Left ventricle myocardium superior (tissue), 1 donor: Measurements from ENCODE around the gene ULK4. TPM values are rescaled to one million over a fixed set of nuclear protein-coding genes. Genes with fewer than 3 reads are reported as not detected.
A peak's percentile ranks its signal among the peaks of the same experiment; 100 is the strongest.

Source experiments
- ATAC-seq: fragments of 200-7000 bp; cut with Tn5 transposase; one replicate; pipeline ENCODE4 v1.9.1; 2020; ENCODE audit warnings: mild to moderate bottlenecking, moderate library complexity
- DNase-seq: peaks from one replicate; pipeline ENCODE4 v3.0.0-alpha.2; 2020
- intact Hi-C: fragments of 100-400 bp; cut with micrococcal nuclease; formaldehyde crosslinking; loops from one replicate; pipeline ENCODE4 v1.11.0; 2022
- total RNA-seq: library from RNA; stranded (reverse); fragmentation: NEBNext Ultra II Directional; extraction: Animal tissue kit (Norgen Biotek cat#: 25700); gene quantifications from one replicate; pipeline ENCODE4 v1.2.1, GENCODE V29; 2021
- donor health status: DM: no; HTN: yes; CAD: no; lungs with severe emphysema.

The ULK4 gene
- total RNA-seq, 1 donor from 2014 or later: 1.5 TPM

DNA sequence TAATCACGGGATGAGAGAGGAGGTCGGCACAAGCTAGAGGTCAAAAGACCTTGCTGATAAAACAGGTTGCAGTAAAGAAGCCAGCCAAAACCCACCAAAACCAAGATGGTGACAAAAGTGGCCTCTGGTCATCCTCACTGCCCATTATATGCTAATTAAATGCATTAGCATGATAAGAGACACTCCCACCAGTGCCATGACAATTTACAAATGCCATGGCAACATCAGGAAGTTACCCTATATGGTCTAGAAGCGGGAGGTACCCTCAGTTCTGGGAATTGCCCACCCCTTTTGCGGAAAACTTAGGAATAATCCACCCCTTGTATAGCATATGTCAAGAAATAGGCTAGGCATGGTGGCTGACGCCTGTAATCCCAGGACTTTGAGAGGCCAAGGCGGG lies 4.3 kb upstream of the ULK4 start:
- ATAC-seq: no peak
- DNase-seq: no peak
- intact Hi-C loops: no loop called here

DNA sequence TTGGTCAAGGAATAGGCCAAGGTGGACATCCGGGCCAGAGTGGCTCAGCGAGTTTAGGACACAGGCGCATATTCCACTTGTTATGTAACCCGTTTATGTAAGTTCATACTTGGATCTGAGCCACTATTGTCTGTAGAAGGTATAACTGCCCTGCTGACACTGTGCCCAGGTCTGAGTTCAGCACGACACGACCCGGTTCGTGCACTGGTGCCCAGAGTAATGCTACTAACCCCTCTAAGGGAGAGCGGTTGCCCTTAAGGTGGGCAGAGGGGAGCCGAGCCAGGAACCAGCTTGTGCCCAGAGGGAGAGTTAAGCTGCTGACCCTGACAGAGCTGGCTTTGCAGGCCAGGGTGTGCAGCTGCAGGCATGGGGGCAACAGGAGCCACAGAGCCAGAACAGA lies 1.9 kb upstream of the ULK4 start:
- intact Hi-C loops: no loop called here
- no peak for ATAC-seq
- DNase-seq: no peak

DNA sequence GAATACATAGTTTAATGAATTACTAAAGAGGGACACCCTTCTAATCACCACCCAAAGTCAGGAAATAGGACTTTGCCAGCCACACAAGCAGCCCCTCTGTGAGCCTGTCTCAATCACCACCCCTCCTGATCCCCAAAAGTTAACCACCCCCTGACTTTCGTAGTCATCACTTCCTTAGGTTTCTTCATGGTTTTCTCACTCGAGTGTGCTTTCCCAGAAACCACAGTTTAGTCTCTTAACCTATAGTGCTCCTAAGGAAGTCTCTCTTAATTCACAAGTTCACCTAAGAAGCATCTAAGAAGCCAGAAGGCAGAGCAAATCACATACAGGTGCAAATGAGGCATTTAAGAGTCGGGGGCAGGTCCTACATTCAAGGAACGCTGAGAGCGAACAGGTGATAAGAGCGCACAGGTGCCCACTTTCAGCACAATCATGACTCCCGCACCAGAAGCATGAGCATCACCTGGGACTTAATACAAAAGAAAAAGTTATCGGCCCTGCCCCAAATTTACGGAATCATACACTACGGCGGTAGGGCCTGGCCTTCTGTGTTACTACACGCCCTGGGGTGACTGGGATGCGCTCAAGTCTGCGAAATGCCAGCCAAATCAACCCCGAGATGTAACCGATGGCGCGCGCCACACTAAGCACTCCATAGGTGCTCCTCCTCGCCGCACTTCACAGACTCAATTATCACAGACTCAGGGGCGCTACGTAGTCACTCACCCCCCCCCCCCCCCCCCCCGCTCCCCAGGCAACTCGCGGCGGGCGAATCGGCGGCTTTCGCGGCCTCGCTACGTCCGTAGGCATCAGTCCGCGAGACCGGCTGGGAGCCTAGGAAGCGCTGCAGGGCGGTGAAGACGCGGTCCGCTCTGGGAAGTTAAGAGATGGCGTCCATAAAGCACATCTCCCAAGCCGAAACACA lies 815 bp downstream of the ULK4 start:
- intact Hi-C loops: no loop called here
- peak; percentile 29 for ATAC-seq

DNA sequence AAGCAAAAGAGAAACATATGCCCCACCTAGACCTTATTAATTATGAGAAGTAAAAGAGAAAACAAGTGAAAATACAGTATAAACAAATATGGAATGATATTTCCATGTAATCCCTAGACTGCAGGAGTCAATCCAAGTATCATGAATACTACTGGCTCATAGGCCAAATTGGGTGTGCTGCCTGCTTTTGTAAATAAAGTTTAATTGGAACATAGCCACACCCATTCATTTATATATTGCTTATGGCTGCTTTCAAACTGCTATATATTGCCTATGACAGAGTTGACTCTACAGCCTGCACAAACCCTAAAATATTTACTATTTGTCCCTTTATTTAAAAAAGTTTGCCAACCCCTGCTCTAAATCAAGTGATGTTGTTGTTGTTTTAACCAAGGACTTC lies 5.3 kb downstream of the ULK4 start:
- no peak for DNase-seq
- intact Hi-C loops: no loop called here
- ATAC-seq: no peak

More for the DNA sequence above, 815 bp downstream of the ULK4 start:
- DNase-seq: peak; percentile 62

DNA sequence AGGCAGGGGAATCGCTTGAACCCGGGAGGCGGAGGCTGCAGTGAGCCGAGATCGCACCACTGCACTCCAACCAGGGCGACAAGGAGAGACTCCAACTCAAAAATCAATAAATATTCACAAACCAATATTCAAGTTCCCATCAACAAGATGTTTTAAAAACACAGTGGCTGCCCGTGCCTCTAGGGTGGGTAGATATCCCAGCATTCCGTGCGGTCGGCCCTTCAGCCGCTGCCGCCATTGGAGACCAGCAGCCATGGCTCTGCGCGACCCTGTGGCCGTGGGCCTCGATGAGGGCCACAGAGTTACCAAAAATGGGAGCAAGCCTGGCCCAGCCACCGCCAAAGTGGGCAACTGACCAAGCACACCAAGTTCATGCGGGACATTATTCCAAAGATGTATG lies 6.7 kb downstream of the ULK4 start:
- intact Hi-C loops: no loop called here
- ATAC-seq (no peak), DNase-seq (no peak)

DNA sequence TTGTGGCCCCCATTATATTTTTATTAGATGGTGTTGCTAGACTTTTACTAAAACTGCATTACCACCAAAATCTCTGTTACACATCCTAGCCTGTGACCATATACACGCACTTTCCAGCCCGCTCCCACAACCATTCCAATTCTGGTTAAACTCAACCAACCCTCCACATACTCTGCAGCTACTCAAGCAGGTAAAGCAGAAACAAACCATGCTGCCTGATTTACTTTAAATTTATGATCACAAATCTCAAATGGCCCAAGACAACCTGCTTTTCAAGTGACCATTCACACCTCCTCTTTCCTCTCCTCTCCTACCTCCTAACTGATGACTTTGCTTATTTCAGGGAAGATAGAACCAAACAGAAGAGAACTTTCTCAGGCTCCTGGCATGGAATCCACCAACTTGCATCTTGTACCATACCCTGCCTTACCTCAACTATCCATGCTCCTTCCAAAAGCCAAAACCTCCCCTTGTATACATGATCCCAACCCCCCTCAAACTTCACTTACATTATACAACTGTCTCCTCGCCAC lies 18.5 kb downstream of the ULK4 start:
- ATAC-seq (no peak), DNase-seq (no peak)
- intact Hi-C loops: no loop called here

DNA sequence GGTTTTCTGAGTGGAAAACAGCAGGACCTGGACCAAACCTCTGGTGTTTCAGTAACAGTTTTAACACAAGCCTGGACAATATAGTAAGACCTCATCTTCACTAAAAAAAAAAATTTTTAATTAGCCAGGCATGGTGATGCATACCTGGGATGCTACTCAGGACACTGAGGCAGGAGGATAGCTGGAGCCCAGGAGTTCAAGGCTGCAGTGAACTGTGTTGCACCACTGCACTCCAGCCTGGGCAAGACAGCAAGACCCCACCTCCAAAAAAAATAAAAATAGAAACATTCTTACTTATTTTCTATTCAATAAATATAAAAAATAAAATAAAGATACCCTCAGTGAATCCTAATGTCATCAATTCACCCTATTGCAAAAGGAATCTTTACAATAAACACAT lies 21.5 kb downstream of the ULK4 start:
- DNase-seq (no peak), ATAC-seq (no peak)
- intact Hi-C loops: no loop called here

DNA sequence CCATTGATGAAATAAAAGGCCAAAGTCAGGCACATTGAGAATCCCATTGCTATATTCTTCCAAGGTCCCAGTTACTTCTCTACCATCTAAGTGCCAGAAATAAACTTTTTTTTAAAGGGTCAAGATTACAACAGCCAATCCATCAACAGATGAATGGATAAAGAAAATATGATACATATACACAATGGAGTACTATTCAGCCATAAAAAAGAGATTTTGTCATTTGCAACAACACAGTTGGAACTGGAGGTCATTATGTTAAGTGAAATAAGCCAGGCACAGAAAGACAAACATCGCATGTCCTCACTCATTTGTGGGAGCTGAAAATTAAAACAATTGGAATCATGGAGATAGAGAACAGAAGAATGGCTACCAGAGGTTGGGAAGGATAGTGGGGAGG lies 25.5 kb downstream of the ULK4 start:
- ATAC-seq (no peak), DNase-seq (no peak)
- intact Hi-C loops: no loop called here

DNA sequence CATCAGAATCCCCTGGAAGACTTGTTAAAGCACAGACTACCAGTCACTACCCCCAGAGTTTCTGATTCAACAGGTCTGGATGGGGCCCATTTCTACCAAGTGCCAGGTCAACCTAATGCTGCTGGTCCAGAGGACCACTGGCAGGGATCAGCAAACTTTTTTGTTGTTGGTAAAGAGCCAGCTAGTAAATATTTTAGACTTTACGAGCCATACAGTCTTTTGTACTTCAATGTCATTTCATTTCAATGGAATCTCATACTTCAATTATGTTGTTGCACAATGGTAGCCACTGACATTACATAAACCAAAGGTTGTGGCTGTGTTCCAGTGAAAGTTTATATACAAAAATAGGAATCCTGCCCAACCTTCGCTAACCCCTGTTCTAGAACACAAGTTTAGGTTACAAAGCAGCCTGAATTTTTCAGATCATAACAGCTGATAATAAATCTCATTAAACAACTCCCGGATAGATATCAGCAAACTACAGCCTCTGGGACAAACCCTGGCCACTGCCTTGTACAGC lies 28.7 kb downstream of the ULK4 start:
- no peak for ATAC-seq
- DNase-seq: no peak
- intact Hi-C loops: no loop called here

DNA sequence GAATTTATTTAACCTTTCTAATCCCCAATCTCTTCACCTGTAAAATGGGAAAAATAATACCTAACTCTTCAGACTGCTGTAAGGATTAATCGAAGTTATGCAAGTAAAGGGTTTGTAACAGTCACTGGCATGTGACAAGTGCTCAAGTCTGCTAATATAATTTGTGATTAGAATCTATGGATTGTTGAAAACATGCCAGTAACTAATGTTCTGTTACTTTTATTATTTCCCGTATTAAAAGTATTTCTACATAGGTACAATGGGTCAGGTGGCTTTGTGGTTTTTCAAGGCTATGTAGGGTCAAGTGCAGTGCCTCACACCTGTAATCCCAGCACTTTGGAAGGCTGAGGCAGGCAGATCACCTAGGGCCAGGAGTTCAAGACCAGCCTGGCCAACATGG lies 29.4 kb downstream of the ULK4 start:
- DNase-seq (no peak), ATAC-seq (no peak)
- intact Hi-C loops: no loop called here

DNA sequence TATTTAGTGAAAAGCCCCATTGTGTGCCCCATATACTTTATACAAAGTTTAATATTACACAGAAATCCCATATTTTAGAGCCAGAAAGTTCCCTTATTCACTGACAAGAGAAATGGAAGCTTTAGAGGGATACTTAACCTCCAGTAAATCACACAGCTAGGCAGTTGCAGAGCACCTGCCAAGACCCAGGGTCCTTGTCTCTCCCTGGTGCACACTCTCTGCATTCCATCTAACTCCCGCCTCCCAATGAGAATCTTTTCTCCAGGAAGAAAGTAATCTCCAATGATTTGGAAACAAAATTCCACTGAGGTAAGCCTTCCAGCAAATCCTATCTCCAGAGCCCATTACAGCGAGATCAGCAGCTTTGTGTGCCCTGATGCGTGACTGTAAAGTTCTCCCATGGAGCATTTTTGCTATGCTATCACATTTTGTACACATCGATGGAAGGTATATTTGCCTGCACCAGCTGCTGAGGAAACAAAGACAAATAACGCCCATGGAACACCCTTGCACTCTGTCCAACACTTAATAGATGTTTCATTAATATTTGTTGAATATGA lies 41.4 kb downstream of the ULK4 start:
- no peak for DNase-seq
- no peak for ATAC-seq
- intact Hi-C loops: no loop called here

DNA sequence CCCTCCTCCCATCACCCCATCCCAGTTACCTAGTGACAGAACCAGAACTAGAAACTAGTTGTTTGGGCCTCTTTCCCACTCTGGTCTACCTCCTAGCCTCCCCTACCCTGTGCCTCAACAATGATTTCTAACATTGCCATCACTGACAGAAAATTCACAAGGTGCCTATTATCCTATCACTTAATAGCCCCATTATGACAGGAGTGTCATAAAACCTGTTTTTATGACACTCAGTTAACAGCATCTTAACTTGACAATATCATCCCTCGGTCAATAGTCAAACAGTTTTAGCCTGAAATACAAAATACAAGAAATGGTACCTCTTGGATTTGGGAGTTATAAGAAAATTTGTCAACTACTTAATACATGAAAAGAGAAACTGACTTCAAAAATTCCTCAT lies 46.5 kb downstream of the ULK4 start:
- DNase-seq (no peak), ATAC-seq (no peak)
- intact Hi-C loops: no loop called here

DNA sequence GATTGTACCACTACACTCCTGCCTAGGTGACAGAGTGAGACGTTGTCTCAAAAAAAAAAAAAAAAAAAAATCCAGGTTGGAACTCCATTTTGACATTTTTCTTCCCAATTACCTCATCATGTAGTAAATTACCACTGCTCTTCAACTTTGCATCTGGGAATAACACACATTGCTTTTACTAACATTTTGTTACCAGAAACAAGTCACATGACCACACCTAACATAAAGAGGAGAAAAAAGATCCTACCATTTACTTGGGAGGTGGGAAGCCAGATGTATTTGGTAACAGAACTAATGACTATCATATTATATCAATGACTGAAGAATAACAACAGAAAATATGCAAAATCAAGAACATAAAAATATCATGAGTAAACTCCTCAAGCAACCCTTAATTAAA lies 49.6 kb downstream of the ULK4 start:
- DNase-seq (no peak), ATAC-seq (no peak)
- intact Hi-C loops: no loop called here

DNA sequence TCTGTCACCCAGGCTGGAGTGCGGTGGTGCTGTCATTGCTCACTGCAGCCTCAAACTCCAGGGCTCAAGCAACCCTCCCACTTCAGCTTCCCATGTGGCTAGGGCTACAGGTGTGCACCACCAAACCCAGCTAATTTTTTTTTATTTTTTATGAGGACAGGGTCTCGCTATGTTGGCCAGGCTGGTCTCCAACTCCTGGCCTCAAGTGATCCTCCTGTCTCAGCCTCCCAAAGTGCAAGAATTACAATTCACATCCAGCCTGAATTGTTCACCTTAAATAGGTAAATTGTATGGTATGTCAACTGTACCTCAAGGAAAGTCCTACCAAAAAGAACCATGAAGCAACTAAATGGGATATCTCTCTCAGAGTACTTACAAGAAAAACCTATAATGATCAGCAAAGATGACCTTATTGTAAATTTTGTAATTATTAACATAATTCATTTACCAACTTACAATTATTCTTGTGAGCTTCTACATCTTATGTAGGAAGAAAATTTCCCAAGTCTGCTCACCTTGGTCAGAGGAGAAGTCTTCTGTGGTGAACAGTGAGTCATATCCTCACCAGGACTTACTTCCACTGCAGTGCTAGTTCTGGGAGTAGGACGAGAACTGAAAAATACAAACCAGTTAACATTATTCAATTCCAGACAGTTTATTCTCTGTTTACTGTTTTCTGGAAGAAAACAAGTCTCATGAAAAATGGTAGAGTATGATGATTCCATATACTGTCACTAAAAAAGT lies 54.4 kb downstream of the ULK4 start:
- no peak for ATAC-seq
- DNase-seq: no peak
- intact Hi-C loops: loop anchor here (10.0 kb wide), 1 partner anchor 287 kb away; no protein-coding TSS in a partner anchor

DNA sequence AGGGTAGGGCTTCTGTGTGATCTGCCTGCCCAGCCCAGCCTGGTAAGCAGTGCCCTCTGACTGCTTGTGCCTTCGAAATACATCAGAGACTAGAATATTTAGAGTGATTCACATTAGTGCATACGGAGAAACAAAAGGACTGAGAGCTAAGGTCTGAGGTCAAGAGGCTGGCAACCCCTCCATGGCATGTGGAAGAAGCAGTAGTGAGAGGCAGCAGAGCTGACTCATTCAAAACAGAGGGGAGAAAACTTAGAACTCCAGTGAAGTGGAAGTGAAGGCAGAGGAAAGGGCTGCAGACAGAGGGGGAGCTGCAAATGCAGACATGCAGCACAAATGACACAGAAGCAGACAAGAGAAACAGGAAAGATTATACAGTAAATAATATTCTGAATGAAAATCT lies 61.6 kb downstream of the ULK4 start:
- intact Hi-C loops: loop anchor here (10.0 kb wide), 1 partner anchor 295 kb away; no protein-coding TSS in a partner anchor
- DNase-seq: no peak

DNA sequence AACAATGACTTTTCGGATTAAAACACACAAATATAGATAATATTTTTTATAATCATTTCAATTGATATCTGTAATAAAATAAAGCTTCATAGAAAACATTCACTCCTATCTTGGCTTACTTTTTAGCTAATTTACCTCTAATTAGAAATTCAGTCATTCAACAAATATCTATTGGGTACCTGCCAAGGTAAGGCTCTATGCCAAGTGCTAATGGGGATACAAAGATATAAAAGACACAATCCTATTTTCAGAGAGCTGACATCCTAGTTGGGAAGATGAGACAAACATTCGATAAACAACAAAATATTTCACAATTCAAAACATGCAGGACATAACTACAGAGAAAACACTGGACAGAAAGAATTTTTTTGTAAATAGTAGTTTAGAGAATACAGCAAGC lies 63.3 kb downstream of the ULK4 start:
- intact Hi-C loops: loop anchor here (10.0 kb wide), 1 partner anchor 206 kb away; no protein-coding TSS in a partner anchor
- no peak for ATAC-seq
- no peak for DNase-seq

More for the DNA sequence above, 61.6 kb downstream of the ULK4 start:
- ATAC-seq: no peak

DNA sequence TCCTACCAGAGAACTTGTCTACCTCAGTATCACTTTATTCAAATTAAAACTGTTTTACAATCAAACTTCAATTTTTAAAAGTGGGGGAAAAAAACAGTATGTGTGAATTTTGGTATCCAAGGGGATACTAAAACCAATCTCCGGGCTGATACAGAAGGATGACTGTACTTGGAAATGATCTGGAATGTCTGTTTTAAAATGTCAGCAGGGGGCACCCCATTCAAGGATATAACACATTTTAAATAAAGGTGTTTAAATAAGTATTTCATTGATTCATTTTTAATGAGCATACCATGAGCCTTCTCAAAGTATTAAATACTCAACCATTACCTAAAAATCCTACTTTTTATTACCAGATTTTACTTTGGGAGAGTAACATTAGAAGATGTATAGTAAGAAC lies 67.9 kb downstream of the ULK4 start:
- no peak for ATAC-seq
- no peak for DNase-seq
- intact Hi-C loops: loop anchor here (5.0 to 10.0 kb wide), 2 partner anchors 211 to 548 kb away; no protein-coding TSS in a partner anchor

DNA sequence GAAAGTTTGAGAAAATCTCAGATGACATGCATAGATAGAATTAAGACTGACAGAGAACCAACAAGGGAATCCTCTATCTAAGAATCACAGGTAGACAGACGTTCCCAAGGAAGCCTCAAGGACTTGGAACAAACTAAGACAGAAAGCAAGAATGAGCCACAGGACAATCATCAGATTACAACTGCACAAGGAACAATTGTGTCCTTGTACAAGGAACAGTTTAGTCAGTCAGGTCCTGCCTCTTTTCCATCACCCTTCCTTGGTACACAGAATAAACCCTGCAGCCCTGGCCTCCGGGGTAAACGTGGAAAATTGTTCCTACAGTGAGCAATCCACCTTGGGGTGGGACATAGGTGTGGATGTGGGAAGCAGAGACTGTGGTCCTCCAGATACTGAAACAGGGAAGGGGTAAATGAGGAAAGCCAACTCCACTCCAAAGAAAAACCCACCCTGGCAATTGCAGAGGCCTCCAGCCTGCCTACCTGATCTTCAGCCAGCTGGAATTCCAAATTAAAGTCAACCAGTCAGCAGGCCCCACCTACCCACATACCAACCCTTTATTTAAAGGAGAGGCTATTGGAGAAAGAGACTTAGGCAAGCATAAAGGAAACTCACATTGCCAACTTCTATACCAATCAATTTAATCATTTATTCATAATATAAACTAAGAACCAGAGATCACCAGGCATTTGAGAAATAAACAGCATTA lies 73.4 kb downstream of the ULK4 start:
- no peak for DNase-seq
- no peak for ATAC-seq
- intact Hi-C loops: no loop called here

DNA sequence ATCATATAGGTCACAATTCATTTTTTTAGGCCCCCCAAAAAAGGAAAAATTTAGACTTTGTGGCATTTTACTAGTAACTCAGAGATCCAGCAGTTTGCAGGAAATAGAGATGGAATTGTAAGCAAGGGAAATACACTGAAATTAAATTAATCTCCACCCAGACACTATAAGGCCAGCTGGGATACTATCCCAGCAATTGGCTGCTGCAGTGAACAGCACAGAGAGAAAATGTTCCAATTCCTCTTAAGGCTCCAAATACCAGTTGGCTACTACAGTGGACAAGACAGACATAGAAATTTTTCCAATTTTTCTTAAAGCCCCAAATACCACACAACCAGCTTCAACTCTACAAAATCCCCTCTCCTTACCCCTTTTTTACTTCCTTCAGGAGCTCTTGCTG lies 78.9 kb downstream of the ULK4 start:
- ATAC-seq (no peak), DNase-seq (no peak)
- intact Hi-C loops: no loop called here
